HG03139 (cell line): ENCODE measurements around the gene MYOZ2.
A peak's percentile ranks its signal among the peaks of the same experiment; 100 is the strongest.

ENCODE experiments used
- ATAC-seq: cut with Tn5 transposase; IDR thresholded peaks from one replicate; pipeline ENCODE4 v1.9.1; 2021; ENCODE audit not compliant: unreplicated experiment

MYOZ2 gene

GRCh38 chr4:119190354-119190753 lies 54.7 kb downstream of the MYOZ2 start:
- no peak for ATAC-seq

GRCh38 chr4:119191505-119191904 lies 55.9 kb downstream of the MYOZ2 start:
- no peak for ATAC-seq

GRCh38 chr4:119197772-119198212 lies 62.2 kb downstream of the MYOZ2 start:
- no peak for ATAC-seq

- ATAC-seq: no peak
Measured at GRCh38 chr4:119204916-119205315, 69.3 kb downstream of the MYOZ2 start.

GRCh38 chr4:119205690-119206089 lies 70.1 kb downstream of the MYOZ2 start:
- ATAC-seq: no peak

- no peak for ATAC-seq
Measured at GRCh38 chr4:119206178-119206577, 70.5 kb downstream of the MYOZ2 start.

- no peak for ATAC-seq
Measured at GRCh38 chr4:119207051-119207450, 71.4 kb downstream of the MYOZ2 start.

GRCh38 chr4:119209077-119209476 lies 73.4 kb downstream of the MYOZ2 start:
- no peak for ATAC-seq

- ATAC-seq: no peak
Measured at GRCh38 chr4:119209586-119209985, 74.0 kb downstream of the MYOZ2 start.

GRCh38 chr4:119210775-119211174 lies 75.1 kb downstream of the MYOZ2 start:
- no peak for ATAC-seq

GRCh38 chr4:119211867-119212233 lies 76.2 kb downstream of the MYOZ2 start:
- ATAC-seq: peak; percentile 3

- peak; percentile 90 for ATAC-seq
Measured at GRCh38 chr4:119212234-119212963, 76.8 kb downstream of the MYOZ2 start, which contains the start of gene USP53. TSS of gene USP53 (plus strand) at chr4:119212713. CDS start at chr4:119239760, 27,047 bp downstream.

- peak; percentile 43 for ATAC-seq
Measured at GRCh38 chr4:119212964-119213606, 77.5 kb downstream of the MYOZ2 start.

- no peak for ATAC-seq
Measured at GRCh38 chr4:119218093-119218492, 82.5 kb downstream of the MYOZ2 start.

GRCh38 chr4:119221412-119221811 lies 85.8 kb downstream of the MYOZ2 start:
- ATAC-seq: no peak

GRCh38 chr4:119227690-119228089 lies 92.1 kb downstream of the MYOZ2 start:
- ATAC-seq: no peak

GRCh38 chr4:119228406-119228805 lies 92.8 kb downstream of the MYOZ2 start:
- ATAC-seq: no peak

- ATAC-seq: no peak
Measured at GRCh38 chr4:119229908-119230687, 94.5 kb downstream of the MYOZ2 start.

GRCh38 chr4:119231491-119231890 lies 95.9 kb downstream of the MYOZ2 start:
- no peak for ATAC-seq

- ATAC-seq: no peak
Measured at GRCh38 chr4:119232286-119232685, 96.7 kb downstream of the MYOZ2 start.

GRCh38 chr4:119233191-119233590 lies 97.6 kb downstream of the MYOZ2 start:
- ATAC-seq: no peak

- ATAC-seq: no peak
Measured at GRCh38 chr4:119233750-119234149, 98.1 kb downstream of the MYOZ2 start.
